Testis (tissue), 2 donors: ENCODE measurements around the gene TMEM181.

ENCODE experiments used
- POLR2A ChIP-seq: fragments of 450-650 bp; IDR thresholded peaks from one replicate; pipeline ENCODE4 v1.6.1; 2017; ENCODE audit warnings: antibody characterized with exemption, mild to moderate bottlenecking, moderate library complexity
- TF ChIP-seq, protein P1 (sequence below), 3 experiments: fragments of 450-650 bp in 2 of 3; fragments of 200-600 bp in 1 of 3; sonication (generic) in 1 of 3; IDR thresholded peaks; one replicate each; pipeline ENCODE4 v1.5.1; 2016 to 2019; ENCODE audit warnings: antibody characterized with exemption in 3 of 3, mild to moderate bottlenecking in 2 of 3, moderate library complexity in 1 of 3

DNA sequence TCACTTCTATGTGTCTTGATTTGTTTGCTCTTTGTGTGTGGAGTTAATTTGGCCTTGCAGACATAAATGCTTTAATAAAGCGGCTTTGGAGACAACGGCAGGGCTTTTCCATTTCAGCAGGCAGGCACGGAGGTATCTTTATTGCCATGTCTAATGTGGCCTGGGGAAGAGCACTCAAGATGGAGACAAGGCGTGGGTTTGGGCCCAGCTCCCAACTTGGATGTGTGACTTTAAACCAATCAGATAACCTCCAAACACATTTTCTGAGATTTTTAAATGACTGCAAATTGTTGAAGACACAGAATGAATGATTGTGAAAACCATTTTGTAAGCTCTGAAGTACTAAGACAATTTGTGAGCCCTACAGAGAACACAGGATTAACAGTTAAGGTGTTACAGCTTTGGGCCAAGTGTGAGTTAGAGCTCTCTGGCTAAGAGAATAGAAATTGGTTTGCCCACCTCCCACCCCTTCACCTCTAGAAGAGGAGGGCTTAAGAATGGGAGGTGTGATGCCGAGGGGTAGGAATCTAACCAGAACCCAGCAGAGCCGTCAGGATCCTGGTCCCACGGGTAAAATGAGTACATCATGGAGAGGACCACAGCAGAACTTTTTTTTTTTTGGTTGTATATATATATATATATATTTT is 75.7 kb downstream of the TMEM181 start:
- TF ChIP-seq POLR2A = no peak
- TF ChIP-seq, protein P1, sequence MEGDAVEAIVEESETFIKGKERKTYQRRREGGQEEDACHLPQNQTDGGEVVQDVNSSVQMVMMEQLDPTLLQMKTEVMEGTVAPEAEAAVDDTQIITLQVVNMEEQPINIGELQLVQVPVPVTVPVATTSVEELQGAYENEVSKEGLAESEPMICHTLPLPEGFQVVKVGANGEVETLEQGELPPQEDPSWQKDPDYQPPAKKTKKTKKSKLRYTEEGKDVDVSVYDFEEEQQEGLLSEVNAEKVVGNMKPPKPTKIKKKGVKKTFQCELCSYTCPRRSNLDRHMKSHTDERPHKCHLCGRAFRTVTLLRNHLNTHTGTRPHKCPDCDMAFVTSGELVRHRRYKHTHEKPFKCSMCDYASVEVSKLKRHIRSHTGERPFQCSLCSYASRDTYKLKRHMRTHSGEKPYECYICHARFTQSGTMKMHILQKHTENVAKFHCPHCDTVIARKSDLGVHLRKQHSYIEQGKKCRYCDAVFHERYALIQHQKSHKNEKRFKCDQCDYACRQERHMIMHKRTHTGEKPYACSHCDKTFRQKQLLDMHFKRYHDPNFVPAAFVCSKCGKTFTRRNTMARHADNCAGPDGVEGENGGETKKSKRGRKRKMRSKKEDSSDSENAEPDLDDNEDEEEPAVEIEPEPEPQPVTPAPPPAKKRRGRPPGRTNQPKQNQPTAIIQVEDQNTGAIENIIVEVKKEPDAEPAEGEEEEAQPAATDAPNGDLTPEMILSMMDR (IDR thresholded peaks at IDR 0.05) = no peak
